VCaP (cell line): ENCODE data around the gene RTN4.

Source experiments
- H3K27ac ChIP-seq: fragments of 450-650 bp; 2 replicates; pipeline ENCODE4 v1.5.1; 2017
- TF ChIP-seq, protein P1 (sequence below): fragments of 450-650 bp; conservative IDR thresholded peaks from 2 replicates; pipeline ENCODE4 v1.5.1; 2017; ENCODE audit warnings: mild to moderate bottlenecking, moderate library complexity

Gene RTN4

DNA sequence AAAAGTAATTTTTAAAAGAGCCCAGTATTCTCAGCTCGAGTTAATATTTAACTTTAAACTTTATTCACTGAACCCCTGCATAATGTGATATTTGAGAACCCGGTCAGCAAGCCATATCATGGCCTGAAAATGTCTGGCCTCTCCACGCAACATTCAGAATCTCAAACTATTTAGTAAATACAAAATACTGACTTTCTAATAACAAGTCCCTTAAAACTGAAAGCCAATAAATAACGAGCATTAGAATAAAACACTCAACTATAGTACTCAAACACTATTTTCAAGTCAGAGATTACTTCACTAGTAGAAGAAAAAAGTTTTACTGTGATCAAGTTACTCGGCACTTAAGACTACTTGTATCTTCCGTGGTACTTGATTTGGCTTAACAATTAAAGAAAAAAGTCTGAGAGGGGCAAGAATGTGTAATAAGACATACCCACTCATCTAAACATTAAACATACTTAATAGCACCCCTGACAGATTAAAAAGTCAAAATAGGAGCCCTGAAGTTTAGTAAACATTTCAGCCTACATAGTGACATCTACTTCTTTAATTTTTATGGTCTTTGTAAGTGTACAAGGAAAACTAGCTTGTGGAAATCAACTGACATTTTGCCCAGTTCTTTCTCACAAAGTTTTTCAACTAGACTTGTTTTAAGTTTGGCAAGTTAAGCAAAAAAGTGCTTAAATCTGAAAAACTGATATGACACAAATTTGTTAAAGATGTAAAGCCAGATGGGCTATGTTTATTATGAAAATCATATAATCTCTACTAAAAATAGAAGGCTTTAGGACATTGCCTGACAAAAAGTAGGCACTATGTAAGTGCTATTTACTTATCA, 38.2 kb downstream of the RTN4 start:
- TF ChIP-seq, protein P1, sequence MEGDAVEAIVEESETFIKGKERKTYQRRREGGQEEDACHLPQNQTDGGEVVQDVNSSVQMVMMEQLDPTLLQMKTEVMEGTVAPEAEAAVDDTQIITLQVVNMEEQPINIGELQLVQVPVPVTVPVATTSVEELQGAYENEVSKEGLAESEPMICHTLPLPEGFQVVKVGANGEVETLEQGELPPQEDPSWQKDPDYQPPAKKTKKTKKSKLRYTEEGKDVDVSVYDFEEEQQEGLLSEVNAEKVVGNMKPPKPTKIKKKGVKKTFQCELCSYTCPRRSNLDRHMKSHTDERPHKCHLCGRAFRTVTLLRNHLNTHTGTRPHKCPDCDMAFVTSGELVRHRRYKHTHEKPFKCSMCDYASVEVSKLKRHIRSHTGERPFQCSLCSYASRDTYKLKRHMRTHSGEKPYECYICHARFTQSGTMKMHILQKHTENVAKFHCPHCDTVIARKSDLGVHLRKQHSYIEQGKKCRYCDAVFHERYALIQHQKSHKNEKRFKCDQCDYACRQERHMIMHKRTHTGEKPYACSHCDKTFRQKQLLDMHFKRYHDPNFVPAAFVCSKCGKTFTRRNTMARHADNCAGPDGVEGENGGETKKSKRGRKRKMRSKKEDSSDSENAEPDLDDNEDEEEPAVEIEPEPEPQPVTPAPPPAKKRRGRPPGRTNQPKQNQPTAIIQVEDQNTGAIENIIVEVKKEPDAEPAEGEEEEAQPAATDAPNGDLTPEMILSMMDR = no peak
- peak overlapping the region; percentile 88 for H3K27ac ChIP-seq

DNA sequence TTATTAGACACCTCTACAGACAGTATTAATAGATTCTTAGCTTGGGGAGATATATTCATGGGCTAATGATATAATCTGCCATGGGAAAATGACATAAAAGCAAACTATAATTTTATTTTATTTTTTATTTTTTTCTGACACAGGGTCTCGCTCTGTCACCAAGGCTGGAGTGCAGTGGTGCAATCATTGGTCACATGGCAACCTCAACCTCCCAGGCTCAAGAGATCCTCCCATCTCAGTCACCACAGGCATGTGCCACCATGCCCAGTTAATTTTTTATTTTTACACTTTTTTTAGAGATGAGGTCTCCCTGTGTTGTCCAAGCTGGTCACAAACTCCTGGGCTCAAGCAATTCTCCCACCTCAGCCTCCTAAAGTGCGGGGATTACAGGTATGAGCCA, 39.3 kb downstream of the RTN4 start:
- peak overlapping the region; percentile 88 for H3K27ac ChIP-seq
- TF ChIP-seq, protein P1 = no peak

DNA sequence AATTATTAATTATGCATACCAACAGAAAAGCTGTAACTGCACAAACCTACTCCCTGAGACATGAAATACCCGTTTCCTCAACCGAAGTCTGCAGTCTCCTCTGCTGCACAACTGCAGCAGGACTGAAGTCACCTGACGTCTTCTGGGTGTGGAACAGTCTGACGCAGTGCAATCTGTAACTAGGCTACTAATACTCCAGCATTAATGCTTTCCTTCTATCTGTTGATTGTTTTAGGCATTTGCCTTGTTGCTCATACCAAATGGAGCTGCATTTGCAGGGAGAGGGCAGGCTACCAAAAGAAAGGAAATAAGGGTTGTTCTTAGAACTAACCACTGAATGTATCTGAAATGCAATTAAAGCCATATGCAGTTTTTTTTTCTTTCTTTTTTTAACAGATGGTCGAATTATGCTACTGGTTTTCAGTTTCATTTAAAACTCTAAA, 40.1 kb downstream of the RTN4 start:
- peak overlapping the region; percentile 88 for H3K27ac ChIP-seq

DNA sequence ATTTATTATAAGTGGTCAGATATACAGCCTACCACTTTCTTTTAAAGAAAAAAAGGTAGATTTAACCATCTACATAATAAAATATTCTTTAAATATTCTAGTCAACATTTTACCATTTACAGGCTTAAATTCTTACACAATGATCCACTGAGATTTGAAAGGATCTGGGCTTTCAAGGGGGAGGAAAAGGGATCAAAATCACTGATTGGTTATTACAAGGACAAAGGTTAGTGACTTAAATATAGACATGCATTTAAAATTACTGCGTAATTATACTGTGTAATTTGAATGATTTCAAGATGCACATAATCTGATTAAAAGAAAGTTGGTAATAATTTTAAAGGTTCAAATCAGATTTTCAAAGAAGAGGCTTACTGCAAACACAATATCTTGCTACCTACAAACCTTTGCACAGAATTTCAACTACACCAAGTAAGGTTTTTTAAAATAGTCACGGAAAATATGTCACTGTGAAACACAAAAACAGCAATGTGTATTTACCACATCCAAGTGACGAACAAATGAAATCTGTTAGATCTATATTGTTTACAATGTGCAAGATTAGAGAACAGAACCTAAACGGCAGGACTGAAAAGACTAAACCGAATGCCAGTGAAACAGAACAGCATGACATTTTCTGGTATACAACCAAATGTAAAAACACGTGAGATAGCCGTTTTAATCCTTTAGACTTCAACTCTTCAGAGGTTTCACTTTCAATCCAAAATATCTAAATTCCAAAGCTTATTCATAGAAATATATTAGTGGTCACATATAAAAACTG, 40.8 kb downstream of the RTN4 start:
- H3K27ac ChIP-seq = peak overlapping the region; percentile 88
- TF ChIP-seq, protein P1 = no peak

More for the DNA sequence above, 40.1 kb downstream of the RTN4 start:
- TF ChIP-seq, protein P1 = no peak

DNA sequence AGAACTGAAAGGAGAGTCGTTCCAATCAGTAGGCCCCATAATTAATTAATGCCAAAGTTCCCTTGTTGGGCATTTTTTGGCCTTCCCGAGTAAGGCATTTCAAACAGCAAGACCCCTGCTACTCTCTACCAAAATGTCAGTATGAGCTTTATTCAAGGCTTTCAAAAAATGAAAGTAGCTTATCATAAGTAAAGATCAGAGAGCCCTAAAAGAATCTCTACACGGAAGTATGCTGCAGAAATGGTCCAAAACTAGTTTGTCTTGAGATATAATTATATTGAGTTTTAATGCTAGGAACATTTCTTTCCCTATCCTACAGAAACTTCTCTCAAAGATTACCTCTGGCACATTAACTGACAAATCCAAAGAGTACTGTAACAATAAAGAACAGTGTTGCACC, 43.9 kb downstream of the RTN4 start:
- TF ChIP-seq, protein P1 = no peak
- H3K27ac ChIP-seq = no peak overlapping the region; the same call in 1 of the 2 replicates

GRCh38 chr2:55003706-55004639, 46.3 kb downstream of the RTN4 start:
- no peak overlapping the region for H3K27ac ChIP-seq
- TF ChIP-seq, protein P1 = no peak
